ENCODE measurements around the gene CNTN4. TPM values are rescaled to one million over a fixed set of nuclear protein-coding genes. Genes with fewer than 3 reads are reported as not detected.

Gene CNTN4
- total and polyA plus RNA-seq, 4 donors = 29.2 to 88.0 (median 36.1) TPM

DNA sequence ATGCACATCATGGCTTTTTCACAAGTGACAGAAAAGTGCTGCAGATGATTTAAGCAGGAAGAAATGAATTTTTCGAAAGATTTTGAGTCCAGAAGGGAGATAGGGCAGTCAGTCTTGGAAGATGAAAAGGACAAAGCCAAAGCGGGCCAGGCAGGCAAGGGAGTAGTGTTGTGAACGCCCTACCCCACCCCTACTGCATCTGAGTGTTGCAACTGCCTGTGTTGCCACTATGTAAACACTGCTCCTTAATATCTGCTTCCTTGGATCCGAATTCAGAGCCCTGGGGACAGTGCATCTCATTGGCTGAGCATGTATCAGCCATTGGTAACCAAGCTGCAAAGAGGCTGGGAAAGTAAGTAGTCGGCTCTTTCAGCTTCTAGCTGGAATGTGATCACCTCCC is 39.0 kb downstream of the CNTN4 start:
- Histone ChIP-seq H3K36me3 (ENCODE audit: control insufficient read depth, insufficient read depth, low read length) (no peaks in the 10 kb centered on the region), H3K27me3 (ENCODE audit: control insufficient read depth, insufficient read depth, low read length) (no peaks in the 10 kb centered on the region), H3K4me3 (ENCODE audit: low read depth, low read length) (no peak overlapping the region), H3K27ac (ENCODE audit: low read depth, low read length) (no peak overlapping the region), H3K9me3 (ENCODE audit: control insufficient read depth, insufficient read depth, low read length) (peaks cover 2% of the 10 kb centered on the region), H3K4me1 (ENCODE audit: control insufficient read depth, insufficient read depth, low read length) (no peaks in the 10 kb centered on the region)
- no peak for DNase-seq (ENCODE audit: low read depth in 4 of 6, low spot score in 6 of 6)
- WGBS (ENCODE audit: insufficient coverage) = 81% methylated on average over 3 of the region's 5 CpGs

DNA sequence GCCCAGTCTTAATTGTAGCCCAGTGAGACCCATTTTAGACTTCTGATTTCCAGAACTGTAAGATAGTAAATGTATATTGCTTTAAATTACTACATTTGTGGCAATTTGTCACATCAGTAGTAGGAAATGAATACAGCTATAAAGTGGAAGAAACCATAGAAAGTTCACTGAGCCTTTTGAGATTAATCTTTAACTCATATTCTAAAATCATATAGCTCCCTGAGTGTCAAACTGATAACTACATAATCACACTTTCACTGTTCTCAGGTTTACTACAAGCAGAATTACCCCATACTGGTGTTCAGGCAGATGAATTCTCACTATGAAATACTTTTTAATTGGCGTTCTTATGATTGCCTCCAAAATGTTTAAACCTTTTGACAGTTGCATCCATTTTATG is 42.8 kb downstream of the CNTN4 start:
- no CpG with 5 or more reads among the region's 1 CpG for WGBS (ENCODE audit: insufficient coverage)
- no peak overlapping the region for H3K4me3 ChIP-seq (ENCODE audit: low read depth, low read length)
- H3K36me3 ChIP-seq (ENCODE audit: control insufficient read depth, insufficient read depth, low read length) = no peaks in the 10 kb centered on the region
- no peak overlapping the region for H3K27ac ChIP-seq (ENCODE audit: low read depth, low read length)
- no peaks in the 10 kb centered on the region for H3K27me3 ChIP-seq (ENCODE audit: control insufficient read depth, insufficient read depth, low read length)
- no peaks in the 10 kb centered on the region for H3K4me1 ChIP-seq (ENCODE audit: control insufficient read depth, insufficient read depth, low read length)
- peak in 1 of 6 donors; percentile 43 for DNase-seq (ENCODE audit: low read depth in 4 of 6, low spot score in 6 of 6)
- H3K9me3 ChIP-seq (ENCODE audit: control insufficient read depth, insufficient read depth, low read length) = peaks cover 2% of the 10 kb centered on the region

DNA sequence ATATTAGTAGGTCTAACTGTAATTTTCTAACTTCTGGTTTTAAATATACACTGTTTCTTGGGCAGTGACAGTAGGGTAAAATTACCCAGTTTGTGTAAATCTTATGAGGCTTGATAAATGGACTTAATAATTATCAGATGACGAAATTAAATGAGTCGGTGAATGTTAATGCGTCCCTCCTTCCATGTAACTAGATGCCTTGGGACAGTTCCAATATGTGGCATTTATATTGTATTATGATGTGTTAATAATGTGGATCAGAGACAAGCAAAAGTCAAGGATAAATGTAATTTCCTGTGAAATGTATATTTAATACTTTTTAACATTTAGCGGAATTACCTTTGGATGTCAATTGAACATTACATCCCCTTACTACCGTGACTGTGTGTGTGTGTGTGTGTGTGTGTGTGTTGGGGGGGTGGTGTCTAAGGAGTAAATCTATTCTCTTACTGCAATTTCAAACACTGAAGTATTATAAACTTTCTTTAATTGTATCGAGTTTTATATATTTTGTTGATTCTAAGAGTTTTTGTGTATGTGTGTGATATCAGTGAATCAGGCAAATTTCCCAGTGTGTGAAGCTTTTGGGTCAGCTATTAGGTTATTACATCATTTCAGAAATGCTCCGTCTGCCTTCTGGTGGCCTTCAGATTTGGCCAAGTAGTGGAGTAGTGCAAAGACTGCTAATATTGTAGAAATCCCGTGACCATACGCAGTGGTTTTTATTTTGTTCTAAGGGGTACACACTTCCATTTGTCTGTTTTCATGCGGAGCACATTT is 50.1 kb downstream of the CNTN4 start:
- Histone ChIP-seq H3K36me3 (ENCODE audit: control insufficient read depth, insufficient read depth, low read length) (no peaks in the 10 kb centered on the region), H3K27me3 (ENCODE audit: control insufficient read depth, insufficient read depth, low read length) (no peaks in the 10 kb centered on the region), H3K9me3 (ENCODE audit: control insufficient read depth, insufficient read depth, low read length) (no peaks in the 10 kb centered on the region), H3K4me3 (ENCODE audit: low read depth, low read length) (no peak overlapping the region), H3K27ac (ENCODE audit: low read depth, low read length) (no peak overlapping the region), H3K4me1 (ENCODE audit: control insufficient read depth, insufficient read depth, low read length) (no peaks in the 10 kb centered on the region)
- DNase-seq (ENCODE audit: low read depth in 4 of 6, low spot score in 6 of 6) = peak in 1 of 6 donors; percentile 62
- WGBS (ENCODE audit: insufficient coverage) = 84% methylated on average over 4 of the region's 10 CpGs

DNA sequence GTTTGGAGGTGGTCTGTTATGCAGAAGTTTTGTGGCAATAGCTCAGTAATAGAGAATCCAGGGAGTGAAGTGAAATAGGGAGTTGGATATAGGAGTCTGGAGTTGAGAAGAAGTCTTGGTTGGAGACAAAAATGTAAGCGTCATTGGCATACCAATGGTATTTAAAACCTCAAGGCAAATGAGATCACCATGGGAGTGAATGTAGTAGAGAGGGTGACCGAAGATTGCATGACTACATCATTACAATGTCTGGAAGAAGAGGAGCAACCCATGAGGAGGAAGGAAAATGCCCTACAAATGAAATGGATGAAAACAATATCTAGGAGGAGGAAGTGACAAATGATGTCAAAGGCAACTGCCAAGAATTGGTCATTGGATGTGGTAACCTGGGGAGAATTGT is 54.4 kb downstream of the CNTN4 start:
- 84% methylated on average over 2 of the region's 2 CpGs for WGBS (ENCODE audit: insufficient coverage)
- no peak overlapping the region for H3K27ac ChIP-seq (ENCODE audit: low read depth, low read length)
- DNase-seq (ENCODE audit: low read depth in 4 of 6, low spot score in 6 of 6) = no peak
- H3K36me3 ChIP-seq (ENCODE audit: control insufficient read depth, insufficient read depth, low read length) = no peaks in the 10 kb centered on the region
- no peak overlapping the region for H3K4me3 ChIP-seq (ENCODE audit: low read depth, low read length)
- H3K9me3 ChIP-seq (ENCODE audit: control insufficient read depth, insufficient read depth, low read length) = no peaks in the 10 kb centered on the region
- no peaks in the 10 kb centered on the region for H3K4me1 ChIP-seq (ENCODE audit: control insufficient read depth, insufficient read depth, low read length)
- no peaks in the 10 kb centered on the region for H3K27me3 ChIP-seq (ENCODE audit: control insufficient read depth, insufficient read depth, low read length)

DNA sequence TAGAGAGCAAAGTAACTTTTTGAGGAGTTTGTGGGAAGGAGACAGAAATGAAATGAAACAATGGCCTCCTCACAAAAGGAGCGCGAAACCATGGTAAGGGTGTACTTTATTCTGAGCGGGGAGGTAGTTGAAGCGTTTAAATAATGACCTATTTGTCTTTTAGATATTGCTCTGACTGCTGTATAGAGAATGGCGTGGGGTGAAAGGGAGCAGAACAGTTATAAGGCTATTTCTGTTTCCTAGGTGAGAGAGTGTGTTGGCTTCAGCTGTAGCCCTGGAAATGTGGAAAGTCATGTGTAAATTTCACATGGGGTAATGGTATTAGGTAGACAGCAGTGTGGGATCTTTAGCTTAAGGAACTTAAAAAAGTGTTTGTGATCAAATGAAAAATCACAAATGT is 54.9 kb downstream of the CNTN4 start:
- no peaks in the 10 kb centered on the region for H3K36me3 ChIP-seq (ENCODE audit: control insufficient read depth, insufficient read depth, low read length)
- H3K27ac ChIP-seq (ENCODE audit: low read depth, low read length) = no peak overlapping the region
- DNase-seq (ENCODE audit: low read depth in 4 of 6, low spot score in 6 of 6) = peak in 1 of 6 donors; percentile 33
- no peaks in the 10 kb centered on the region for H3K4me1 ChIP-seq (ENCODE audit: control insufficient read depth, insufficient read depth, low read length)
- WGBS (ENCODE audit: insufficient coverage) = 25% methylated on average over 5 of the region's 5 CpGs
- no peak overlapping the region for H3K4me3 ChIP-seq (ENCODE audit: low read depth, low read length)
- H3K9me3 ChIP-seq (ENCODE audit: control insufficient read depth, insufficient read depth, low read length) = no peaks in the 10 kb centered on the region
- no peaks in the 10 kb centered on the region for H3K27me3 ChIP-seq (ENCODE audit: control insufficient read depth, insufficient read depth, low read length)

DNA sequence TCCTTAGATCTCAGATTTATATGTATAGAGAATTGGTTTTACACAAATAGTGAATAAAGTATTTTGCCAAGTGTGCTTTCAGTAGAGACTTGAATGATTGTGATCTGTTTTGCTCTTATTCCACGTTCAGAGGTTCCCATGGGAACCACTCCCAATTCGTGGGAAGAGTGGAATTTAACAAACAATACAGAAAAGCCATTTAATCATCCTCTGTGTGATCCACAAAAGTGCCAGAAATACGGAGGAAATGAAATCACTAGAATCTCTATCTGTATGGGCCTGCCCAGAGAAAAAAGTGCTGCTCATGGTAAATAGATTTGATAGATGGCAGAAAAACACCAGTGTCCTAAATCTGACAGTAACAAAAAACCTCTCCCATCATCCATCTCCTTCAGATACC is 56.0 kb downstream of the CNTN4 start:
- Histone ChIP-seq H3K27me3 (ENCODE audit: control insufficient read depth, insufficient read depth, low read length) (no peaks in the 10 kb centered on the region), H3K4me1 (ENCODE audit: control insufficient read depth, insufficient read depth, low read length) (no peaks in the 10 kb centered on the region), H3K27ac (ENCODE audit: low read depth, low read length) (no peak overlapping the region), H3K4me3 (ENCODE audit: low read depth, low read length) (no peak overlapping the region), H3K9me3 (ENCODE audit: control insufficient read depth, insufficient read depth, low read length) (no peaks in the 10 kb centered on the region), H3K36me3 (ENCODE audit: control insufficient read depth, insufficient read depth, low read length) (no peaks in the 10 kb centered on the region)
- no CpG with 5 or more reads among the region's 3 CpGs for WGBS (ENCODE audit: insufficient coverage)
- peak in 2 of 6 donors; percentile 24 to 46 for DNase-seq (ENCODE audit: low read depth in 4 of 6, low spot score in 6 of 6)

DNA sequence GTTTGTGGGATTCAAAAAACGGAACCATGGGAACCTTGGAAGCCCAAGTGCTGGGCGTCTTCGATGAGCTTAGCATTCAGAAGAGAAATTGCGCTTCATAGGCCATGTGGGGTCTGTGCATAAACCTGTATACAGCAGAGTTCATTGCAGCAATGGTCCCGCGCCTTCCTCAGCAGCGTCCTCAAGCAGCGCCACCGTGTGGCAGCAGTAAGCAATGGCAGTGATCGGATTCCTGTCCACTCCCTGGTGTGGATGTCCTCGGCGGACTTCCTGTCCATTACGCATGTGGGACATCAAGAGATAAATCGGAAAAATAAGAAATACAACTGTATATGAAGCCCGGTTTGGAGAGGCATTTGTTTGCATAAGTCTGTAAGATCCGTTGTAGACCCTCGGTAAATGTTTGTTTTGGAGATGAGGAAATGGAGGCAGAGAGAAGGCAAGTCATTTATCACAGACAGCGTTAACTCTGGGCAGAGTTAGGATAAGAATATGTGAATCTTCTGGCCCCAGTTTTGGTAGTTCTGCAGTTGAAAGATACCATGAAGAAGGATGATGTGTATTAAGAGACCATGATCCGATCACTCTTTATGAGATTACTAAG is 57.7 kb downstream of the CNTN4 start:
- WGBS (ENCODE audit: insufficient coverage) = 70% methylated on average over 18 of the region's 19 CpGs
- Histone ChIP-seq H3K4me3 (ENCODE audit: low read depth, low read length) (no peak overlapping the region), H3K27me3 (ENCODE audit: control insufficient read depth, insufficient read depth, low read length) (no peaks in the 10 kb centered on the region), H3K4me1 (ENCODE audit: control insufficient read depth, insufficient read depth, low read length) (no peaks in the 10 kb centered on the region), H3K27ac (ENCODE audit: low read depth, low read length) (no peak overlapping the region), H3K9me3 (ENCODE audit: control insufficient read depth, insufficient read depth, low read length) (no peaks in the 10 kb centered on the region), H3K36me3 (ENCODE audit: control insufficient read depth, insufficient read depth, low read length) (no peaks in the 10 kb centered on the region)
- DNase-seq (ENCODE audit: low read depth in 4 of 6, low spot score in 6 of 6) = no peak

DNA sequence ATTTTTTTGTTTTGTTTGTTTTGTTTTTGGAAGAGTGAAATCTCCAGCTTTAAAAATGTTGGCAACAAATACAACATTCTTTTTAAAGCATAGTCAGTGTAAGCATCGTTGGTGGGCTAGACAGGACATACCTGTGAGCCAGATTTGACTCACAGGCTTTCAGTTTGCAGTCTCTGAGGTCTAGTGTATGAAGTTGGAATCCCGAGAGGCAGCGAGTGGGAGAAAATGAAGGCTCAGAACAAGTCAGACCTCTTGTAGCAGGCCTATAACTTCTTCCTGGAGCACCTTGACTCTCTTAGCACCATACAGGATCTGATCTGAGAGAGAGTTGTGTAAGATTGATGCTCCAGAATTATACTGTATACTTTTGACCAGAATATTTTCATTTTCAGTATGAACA is 60.2 kb downstream of the CNTN4 start:
- Histone ChIP-seq H3K4me1 (ENCODE audit: control insufficient read depth, insufficient read depth, low read length) (no peaks in the 10 kb centered on the region), H3K27me3 (ENCODE audit: control insufficient read depth, insufficient read depth, low read length) (no peaks in the 10 kb centered on the region), H3K9me3 (ENCODE audit: control insufficient read depth, insufficient read depth, low read length) (no peaks in the 10 kb centered on the region), H3K36me3 (ENCODE audit: control insufficient read depth, insufficient read depth, low read length) (no peaks in the 10 kb centered on the region), H3K27ac (ENCODE audit: low read depth, low read length) (no peak overlapping the region), H3K4me3 (ENCODE audit: low read depth, low read length) (no peak overlapping the region)
- no CpG with 5 or more reads among the region's 3 CpGs for WGBS (ENCODE audit: insufficient coverage)
- no peak for DNase-seq (ENCODE audit: low read depth in 4 of 6, low spot score in 6 of 6)

DNA sequence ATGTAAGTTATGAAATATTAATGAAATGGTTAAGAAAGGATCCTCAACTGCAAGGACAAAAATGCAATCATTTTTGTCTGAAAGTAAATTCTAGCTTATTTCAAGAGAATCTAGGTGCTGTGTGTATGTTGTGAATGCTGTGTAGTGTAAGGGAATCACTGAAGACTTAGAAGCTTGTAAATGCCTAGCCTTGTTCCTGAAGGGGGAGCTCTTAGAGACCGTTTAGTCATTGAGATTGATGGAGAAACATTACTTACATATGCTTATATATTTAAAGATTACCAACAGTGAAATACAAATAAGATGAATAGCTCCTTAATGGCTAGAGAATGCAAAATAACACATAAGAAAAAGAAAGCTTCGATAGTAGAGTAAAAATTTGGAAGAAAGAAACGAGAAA is 67.9 kb downstream of the CNTN4 start:
- Histone ChIP-seq H3K27me3 (ENCODE audit: control insufficient read depth, insufficient read depth, low read length) (no peaks in the 10 kb centered on the region), H3K36me3 (ENCODE audit: control insufficient read depth, insufficient read depth, low read length) (no peaks in the 10 kb centered on the region), H3K9me3 (ENCODE audit: control insufficient read depth, insufficient read depth, low read length) (no peaks in the 10 kb centered on the region), H3K4me3 (ENCODE audit: low read depth, low read length) (no peak overlapping the region), H3K27ac (ENCODE audit: low read depth, low read length) (no peak overlapping the region), H3K4me1 (ENCODE audit: control insufficient read depth, insufficient read depth, low read length) (no peaks in the 10 kb centered on the region)
- peak in 2 of 6 donors; percentile 12 to 47 for DNase-seq (ENCODE audit: low read depth in 4 of 6, low spot score in 6 of 6)
- WGBS (ENCODE audit: insufficient coverage) = no CpG with 5 or more reads among the region's 3 CpGs

DNA sequence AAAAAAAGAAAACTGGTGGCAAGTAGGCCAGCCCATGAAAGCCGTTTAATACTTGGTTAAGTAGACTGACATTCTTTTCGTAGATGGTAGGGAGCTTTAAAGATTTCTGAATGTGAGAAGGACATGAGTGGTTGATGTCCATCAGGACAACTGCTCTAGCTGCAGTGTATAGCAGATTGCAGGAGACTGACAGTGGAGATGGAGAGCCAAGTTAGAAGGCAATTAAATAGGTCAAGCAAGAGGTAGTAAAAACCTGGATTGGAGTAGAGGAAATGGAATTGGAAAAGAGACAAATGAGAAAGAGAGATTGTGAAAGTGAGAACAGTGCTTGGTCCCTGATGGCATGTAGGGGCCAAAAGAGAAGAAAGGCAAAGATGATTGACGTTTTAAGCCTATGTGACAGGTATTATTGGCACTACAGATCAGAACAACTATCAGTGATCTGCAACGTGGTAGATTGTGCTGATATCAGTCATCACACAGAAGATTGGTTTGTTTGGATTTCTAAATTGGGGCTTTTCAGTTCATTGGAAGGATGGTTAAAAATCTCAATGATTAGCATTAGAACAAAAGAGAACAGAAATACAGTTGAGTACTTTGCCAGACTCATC is 74.0 kb downstream of the CNTN4 start:
- Histone ChIP-seq H3K4me3 (ENCODE audit: low read depth, low read length) (no peak overlapping the region), H3K27me3 (ENCODE audit: control insufficient read depth, insufficient read depth, low read length) (no peaks in the 10 kb centered on the region), H3K36me3 (ENCODE audit: control insufficient read depth, insufficient read depth, low read length) (no peaks in the 10 kb centered on the region), H3K4me1 (ENCODE audit: control insufficient read depth, insufficient read depth, low read length) (no peaks in the 10 kb centered on the region), H3K9me3 (ENCODE audit: control insufficient read depth, insufficient read depth, low read length) (no peaks in the 10 kb centered on the region), H3K27ac (ENCODE audit: low read depth, low read length) (no peak overlapping the region)
- DNase-seq (ENCODE audit: low read depth in 4 of 6, low spot score in 6 of 6) = no peak
- WGBS (ENCODE audit: insufficient coverage) = 100% methylated on average over 3 of the region's 4 CpGs
